GM19395 (cell line): ENCODE measurements around the gene PLXNA1.
A peak's percentile ranks its signal among the peaks of the same experiment; 100 is the strongest.

Source experiments
- ATAC-seq: cut with Tn5 transposase; IDR thresholded peaks from one replicate; pipeline ENCODE4 v1.9.1; 2021; ENCODE audit warnings: mild to moderate bottlenecking, moderate library complexity; ENCODE audit not compliant: unreplicated experiment

PLXNA1 gene

DNA sequence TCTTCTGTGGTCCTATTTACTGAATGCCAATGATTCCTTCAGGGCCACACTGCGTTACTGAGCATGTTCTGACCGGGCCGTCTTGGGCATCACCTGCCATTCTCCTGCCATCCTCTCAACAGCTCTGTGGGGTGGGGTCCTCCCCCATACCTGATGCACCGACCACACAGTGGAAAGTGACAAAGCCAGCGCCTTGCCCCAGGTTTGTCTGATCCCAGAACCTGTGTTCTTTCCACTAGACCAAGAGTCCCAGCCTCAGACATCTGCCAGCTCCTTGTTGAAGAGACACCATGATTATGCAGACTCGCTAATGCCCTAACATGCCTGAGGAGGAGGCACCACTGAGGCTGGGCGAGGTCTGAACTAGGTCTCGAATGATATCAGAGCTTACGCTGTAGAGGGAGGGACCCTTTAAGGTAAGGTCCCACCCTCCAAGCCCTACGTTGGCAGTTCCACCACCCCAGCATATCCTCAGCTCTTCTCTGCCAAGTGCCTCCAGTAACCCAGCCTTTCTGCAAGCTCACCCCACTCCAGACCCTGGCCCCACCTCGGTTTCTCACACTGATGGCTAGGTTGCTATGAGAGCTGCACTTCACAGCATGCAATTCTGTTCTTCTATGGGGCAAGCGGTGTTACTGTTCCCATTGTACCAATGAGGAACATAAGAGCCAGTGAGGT, 29.8 kb upstream of the PLXNA1 start:
- ATAC-seq = no peak

- peak; percentile 59 for ATAC-seq
These were observed 28.6 kb upstream of the PLXNA1 start for GRCh38 chr3:126954141-126954842.

DNA sequence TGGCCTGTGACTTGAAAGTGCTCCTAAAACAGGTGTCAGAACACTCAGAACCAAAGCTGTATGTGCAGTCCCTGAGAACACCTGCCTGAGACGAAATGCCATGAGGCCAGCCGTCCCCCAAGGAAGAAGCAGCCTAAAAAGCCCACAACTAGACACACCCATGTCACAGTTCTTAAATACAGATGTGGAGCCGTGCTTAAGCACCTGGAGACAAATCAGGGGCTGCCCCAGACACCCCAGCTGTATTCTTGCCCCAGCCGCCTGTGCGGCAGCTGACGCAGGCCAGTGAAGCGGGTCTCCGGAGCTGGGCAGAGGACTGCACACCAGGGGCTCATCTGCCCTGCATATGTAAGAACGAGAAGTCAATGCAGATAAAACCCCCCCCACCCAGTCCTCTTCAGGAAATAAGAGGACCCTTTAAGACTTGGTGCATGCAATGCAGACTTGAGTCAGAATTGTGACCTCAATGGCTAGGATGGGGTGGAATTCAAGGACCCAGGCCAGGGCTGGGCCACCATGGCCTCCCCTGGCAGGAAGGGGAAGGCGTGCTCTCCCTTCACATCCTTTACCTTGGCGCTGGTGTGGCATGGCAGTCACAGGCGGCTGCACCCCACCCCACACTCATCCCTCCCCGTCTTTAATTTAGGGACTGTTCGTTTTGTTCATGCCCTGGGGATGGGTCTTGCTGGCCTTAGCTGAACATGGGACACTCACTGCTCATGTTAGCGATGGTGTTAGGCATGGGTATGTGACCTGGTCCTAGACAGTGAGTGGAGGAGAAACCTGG, 27.7 kb upstream of the PLXNA1 start:
- peak; percentile 88 for ATAC-seq

DNA sequence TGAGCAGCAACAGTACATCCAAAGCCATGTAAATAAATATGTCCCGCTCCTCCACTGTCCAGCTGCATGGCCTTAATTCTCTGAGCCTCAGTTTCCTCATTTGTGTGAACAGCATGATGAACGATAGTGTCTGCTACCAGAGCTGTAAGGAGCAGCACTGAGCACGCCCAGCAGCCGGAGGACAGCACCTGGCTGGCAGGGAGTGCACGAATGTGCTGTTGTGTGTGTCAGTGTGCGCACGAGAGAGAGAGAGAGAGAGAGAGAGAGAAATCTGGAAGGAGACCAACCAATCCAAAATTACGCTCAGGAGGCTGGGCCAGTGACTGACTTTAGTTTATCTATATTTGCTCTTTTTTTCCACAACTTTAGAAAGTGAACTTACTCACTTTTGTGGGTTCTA, 26.6 kb upstream of the PLXNA1 start:
- no peak for ATAC-seq

DNA sequence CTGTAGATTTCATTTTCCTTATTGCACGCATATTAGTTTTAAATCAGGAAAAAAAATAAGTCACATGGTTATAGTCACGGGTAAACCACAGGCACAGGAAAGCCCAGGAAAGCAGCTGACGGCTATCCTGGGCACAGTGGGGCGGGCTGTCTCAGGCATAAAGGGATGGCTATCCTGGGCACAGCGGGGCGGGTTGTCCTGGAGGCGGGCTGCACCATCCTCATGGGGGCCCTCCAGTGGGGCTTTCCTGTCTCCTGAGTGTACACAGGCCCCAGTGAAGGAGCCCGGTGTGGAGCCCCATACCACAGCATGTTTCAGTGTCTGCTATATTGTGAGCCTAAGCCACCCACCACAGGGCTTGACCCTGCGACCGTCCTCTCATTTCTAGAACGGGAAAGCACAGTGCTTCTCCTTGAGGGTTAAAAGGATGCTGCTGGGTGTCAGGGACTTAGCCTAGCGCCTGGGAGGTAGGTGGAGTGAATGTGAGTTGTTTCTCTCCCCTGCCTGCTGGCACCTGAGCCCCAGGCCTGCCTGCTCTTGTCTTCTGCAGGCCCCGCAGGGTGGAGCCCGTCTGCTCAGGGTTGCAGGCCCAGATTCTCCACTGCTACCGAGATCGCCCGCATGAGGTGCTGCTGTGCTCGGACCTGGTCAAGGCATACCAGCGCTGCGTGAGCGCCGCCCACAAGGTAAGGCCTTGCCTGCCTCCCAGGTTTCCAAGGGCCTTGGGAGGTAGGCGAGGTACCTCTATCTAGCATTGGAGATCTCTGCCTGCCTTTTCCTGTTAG, 25.9 kb upstream of the PLXNA1 start:
- no peak for ATAC-seq

DNA sequence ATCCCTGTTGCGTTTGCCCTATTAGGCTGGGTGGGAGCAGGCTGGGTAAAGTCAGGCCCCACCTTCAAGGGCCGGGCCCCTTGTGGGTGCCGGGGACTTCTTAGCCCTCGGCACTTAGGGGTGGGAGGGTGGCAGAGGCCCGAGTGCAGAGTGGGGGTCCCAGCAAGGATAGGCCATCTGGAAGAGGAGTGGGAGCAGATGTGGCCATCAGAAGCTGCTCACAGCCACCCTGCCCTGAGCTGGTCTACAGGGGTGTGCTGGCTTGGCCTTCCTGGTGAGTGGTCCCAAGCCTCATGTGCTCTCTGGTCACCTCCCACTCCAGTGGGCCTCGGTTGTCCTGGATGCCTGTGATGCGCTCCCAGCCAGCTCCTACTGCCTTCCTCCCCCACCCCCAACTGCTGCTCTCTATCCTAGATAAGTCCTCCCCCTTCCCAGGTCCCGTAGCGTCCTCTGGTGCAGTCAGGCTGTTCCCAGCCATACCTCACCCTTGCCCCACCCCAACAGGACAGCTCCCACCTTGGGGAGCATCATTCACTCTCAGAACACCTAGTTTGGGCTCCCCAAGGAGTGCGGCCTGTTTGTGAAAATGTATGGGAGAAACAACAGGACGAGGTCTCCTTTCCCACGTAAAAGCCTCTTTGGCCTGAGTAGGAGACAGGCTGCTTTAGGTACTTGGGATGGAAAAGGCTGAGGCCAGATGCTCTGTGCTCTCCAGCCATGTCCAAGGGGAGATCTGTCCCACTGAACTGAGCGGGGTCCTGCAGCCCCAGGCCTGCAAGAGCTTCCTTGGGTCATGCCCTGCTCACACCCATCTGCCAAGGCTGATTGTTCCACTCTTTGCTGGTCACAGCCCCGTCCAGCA, 24.9 kb upstream of the PLXNA1 start:
- no peak for ATAC-seq

DNA sequence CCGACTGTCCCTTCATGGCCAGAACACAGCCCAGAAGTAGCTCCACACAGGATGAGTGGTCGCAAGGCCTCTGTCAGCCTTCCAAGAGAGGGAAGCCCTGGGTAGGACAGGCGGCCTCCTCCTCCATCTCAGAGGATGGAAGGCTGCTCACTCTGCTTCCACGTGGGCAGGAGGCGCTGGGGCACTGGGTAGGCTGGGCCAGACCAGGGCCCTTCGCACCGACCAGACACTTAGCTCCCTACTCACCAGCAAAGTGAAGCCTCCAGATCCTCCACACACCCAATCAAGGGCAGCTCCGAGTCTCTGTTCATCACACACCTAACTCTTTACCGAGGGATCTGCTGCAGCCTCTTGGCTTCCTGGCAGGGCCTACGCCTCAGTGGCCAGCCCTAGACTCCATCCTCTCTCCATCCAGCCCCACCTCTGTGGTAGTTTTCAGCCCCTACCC, 24.3 kb upstream of the PLXNA1 start:
- no peak for ATAC-seq

DNA sequence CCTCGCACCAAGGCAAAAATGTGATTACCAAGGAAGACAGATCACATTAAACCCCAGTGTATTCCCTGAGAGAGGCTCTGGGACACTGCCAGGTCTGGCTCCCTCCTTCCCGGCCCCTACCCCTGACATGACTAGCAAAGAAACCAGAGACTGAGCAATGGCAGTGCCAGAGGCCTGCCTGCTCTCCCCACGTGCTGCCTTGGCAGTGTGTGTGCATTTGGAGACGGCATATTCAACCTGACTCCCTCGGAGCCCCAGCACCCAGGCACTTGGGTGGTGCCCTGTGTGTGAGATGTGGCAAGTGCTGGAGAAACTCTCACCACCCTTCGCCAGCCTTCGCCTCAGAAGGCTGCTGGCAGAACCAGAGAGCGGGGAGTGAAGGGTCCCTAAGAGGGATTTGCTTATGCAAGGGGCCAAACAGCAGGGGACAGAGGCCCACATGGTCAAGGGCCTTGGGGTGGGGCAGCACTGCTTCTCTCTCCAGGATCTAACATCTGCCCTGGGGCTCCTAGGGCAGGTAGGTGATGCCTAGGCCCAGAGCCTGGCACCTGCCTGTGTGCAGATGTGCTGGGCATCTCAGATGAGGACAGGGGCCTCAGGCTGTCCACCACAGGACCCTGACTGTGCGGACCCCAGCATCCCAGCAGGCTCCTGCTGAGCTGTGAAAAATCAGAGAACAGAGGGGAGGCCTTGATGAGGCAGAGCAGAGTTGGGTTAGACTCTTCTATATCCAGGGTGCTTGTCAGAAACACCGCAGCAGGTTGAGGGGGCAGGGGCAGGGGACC, 23.6 kb upstream of the PLXNA1 start:
- no peak for ATAC-seq

DNA sequence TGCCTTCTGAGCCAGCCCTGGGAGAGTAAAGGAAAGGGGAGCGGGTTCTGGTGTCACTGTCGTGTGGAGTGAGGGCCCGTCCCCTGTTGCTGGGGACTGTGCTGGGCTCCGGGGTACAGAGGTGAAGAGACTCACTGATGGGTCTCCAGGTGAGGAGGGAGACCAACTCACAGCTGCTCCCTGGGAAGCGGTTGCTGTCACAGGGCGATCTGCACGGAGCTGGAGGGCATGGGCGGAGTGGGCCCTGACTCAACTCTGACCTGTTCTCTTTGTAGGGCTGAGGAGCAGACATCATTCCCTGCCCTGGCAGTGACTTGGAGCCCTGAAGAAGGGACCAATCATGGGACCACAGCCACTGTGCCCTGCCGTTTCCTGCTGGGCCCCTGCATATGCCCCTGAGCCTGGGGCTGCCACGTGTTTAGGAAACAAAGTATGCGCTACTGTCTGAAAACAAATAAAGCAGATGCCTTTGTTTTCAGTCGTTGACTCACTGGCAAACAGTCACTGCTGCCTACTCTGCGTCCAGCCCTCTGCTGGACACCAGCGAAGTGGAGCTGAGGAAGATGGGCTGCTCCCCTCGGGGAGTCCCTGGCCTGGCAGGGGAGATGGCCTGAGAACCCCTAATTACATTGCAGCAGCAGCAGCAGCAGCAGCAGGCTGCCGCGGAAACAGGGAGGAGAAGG, 22.9 kb upstream of the PLXNA1 start:
- ATAC-seq = no peak

- no peak for ATAC-seq
These were observed 22.3 kb upstream of the PLXNA1 start for GRCh38 chr3:126960604-126960995.

DNA sequence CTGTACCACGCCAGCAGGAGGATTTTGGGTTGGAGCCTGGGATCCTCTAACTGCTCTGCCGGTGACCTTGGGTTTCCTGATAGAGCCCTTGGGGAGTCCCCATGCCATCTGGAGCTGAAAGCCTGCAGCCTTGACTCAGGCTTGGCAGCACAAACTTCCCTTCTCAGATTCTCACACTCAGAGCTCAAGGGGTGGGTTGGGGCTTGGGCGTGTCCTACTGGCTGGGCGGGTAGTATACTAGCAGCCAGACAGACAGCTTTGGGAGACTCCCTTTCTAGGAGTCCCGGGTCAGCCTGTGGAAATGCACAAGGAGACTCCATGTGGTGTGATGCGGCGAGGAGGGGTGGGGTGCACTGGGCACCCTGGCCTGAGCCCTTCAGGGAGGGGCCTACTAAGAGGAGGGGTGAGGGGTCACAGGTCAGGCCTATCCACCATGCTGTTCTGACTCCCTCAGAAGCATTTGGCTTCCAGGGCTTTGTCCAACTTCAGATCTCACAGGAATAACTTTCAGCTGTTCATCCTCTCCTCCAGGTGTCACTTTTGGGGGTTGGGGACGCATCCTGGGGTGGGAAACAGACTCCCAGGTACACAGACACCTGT, 21.6 kb upstream of the PLXNA1 start:
- peak; percentile 66 for ATAC-seq

DNA sequence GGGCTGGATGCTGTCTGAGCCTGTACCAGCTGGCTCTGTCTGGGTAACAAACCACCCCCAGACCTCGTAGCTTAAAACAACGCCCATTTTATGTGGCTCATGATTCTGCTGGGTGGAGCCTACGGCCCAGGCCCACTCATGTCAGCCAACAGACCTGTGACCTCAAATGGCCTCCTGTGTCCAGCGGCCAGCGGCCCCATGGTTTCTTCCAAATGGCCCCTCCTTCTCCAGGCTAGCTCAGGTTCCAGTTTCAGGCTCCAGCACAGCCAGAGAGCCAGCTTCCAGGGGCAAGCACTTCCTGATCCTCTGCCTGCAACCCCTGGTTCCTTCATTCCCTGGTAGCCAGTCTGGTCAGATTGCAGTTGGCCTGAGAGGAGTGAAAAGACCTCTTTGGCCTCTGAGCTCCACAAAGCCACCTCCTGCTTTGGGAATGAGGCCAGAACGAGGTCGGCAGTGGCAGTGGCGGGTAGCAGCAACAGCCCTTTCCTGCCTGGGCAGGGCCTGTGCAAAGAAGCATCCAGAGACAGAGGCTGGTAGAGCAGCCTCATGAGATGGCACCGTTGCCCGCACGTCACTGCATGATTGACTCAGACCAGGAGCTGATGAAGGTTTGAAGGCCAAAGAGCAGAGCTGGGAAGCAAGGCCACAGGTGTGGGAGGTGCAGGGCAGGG, 21.0 kb upstream of the PLXNA1 start:
- no peak for ATAC-seq

- ATAC-seq = no peak
These were observed 20.2 kb upstream of the PLXNA1 start for GRCh38 chr3:126962756-126963155.

- ATAC-seq = no peak
These were observed 19.4 kb upstream of the PLXNA1 start for GRCh38 chr3:126963261-126964190.

DNA sequence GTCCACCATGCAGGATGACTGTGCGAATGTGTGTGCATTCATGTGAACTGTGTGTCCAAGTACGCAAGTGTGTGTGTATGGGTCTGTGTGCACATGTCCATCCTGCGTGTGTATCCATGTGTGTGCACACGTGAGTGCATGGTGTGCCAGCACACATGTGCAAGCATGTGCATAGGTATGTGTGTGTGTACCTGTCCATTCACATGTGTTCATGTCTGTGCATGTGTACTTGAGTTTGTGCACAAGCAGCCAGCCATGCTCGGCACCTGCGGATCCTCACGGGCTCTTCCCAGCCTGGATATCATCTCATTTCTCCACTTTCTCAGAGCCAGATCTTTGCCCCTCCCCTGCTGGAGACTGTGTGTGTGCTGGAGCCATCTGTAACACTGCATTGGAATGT, 18.7 kb upstream of the PLXNA1 start:
- no peak for ATAC-seq

DNA sequence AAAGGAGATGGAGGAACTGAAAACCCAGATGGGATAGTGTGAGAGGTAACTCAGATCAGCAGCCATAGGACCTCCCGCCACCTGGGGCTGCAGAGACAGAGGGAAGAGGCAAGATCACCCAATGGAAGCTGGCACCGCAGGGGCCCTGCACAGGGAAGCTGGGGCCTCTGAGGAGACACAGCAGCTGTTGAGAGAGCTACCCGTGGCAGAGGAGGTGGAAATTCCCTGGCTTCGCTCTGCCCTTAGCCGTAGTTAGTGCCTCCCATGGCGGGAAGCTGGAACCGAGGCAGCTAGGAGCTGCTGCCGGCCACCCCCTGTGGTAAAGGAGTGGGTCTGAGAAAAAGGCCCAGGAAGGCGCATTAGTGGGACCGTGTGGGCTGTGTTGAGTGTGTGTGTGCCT, 18.0 kb upstream of the PLXNA1 start:
- ATAC-seq = no peak
